GM12878 (cell line): ENCODE results near the gene CNTNAP2. TPM values are rescaled to one million over a fixed set of nuclear protein-coding genes. Genes with fewer than 3 reads are reported as not detected.
"Not testable (repeated sequence)": the region's sequence is repeated elsewhere in the genome, so short reads cannot be mapped to it uniquely, and the experiment has no call there.

ENCODE experiments used
- ATAC-seq: fragments of 200-7000 bp; cut with Tn5 transposase; 3 replicates; pipeline ENCODE4 v1.9.1; 2020; ENCODE audit warnings: mild to moderate bottlenecking, moderate library complexity
- BruUV-seq: library from RNA; stranded (reverse); fragments of 400-500 nt; replicated peaks from 2 replicates; lab custom pipeline; 2021; lab: Mats Ljungman, UMichigan
- CTCF ChIA-PET: fragments of 300-600 bp; sonication (Branson Sonifier 250); formaldehyde crosslinking; extraction: SDS; loops from one replicate; lab custom pipeline; 2021; ENCODE audit warnings: inconsistent platforms; lab: Yijun Ruan, JAX
- POLR2A ChIA-PET: fragments of 350-600 bp; formaldehyde crosslinking; extraction: SDS; loops from one replicate; lab custom pipeline; 2021; ENCODE audit warnings: inconsistent platforms; lab: Charles Lee
- RAD21 ChIA-PET: fragments of 300-600 bp; sonication (Branson Sonifier 250); formaldehyde crosslinking; loops from one replicate; lab custom pipeline; 2023; ENCODE audit warnings: antibody characterized with exemption; ENCODE audit not compliant: unreplicated experiment; lab: Charles Lee
- SMC1A ChIA-PET: fragments of 300-600 bp; sonication (Branson Sonifier 250); formaldehyde crosslinking; loops from one replicate; lab custom pipeline; 2023; ENCODE audit not compliant: unreplicated experiment, uncharacterized antibody; lab: Charles Lee
- DNase-seq: peaks from one replicate; pipeline ENCODE4 v3.0.0-alpha.2; 2011; ENCODE audit warnings: low read depth, low spot score
- FAIRE-seq: peaks from 3 replicates; lab custom pipeline; 2011; peaks lifted over from hg19 to GRCh38; lab: Jason Lieb, UNC
- H2AFZ ChIP-seq: 2 replicates; pipeline ENCODE4 v1.6.0; 2011; ENCODE audit warnings: low read depth, low read length, control low read depth; ENCODE audit not compliant: control insufficient read depth
- H3K27ac ChIP-seq: 2 replicates; pipeline ENCODE4 v1.5.1; 2011; ENCODE audit warnings: control low read depth; ENCODE audit not compliant: control insufficient read depth, insufficient read depth
- H3K27me3 ChIP-seq, 2 experiments: replicated peaks in 1 of 2; 2 replicates each; pipeline versions ENCODE4 v1.6.0 to v1.6.1; 2011; ENCODE audit warnings: low read length in 1 of 2; ENCODE audit not compliant: control insufficient read depth in 2 of 2, insufficient read depth in 2 of 2
- H3K36me3 ChIP-seq, 2 experiments: 2 replicates each; pipeline ENCODE4 v1.5.1; 2011; ENCODE audit warnings: low read length in 1 of 2; ENCODE audit not compliant: control insufficient read depth in 2 of 2, insufficient read depth in 2 of 2
- H3K4me1 ChIP-seq: 2 replicates; pipeline ENCODE4 v1.6.1; 2011; ENCODE audit warnings: mild to moderate bottlenecking, low read length, moderate library complexity, mixed read lengths; ENCODE audit not compliant: control insufficient read depth, insufficient read depth
- H3K4me2 ChIP-seq: 2 replicates; pipeline ENCODE4 v1.6.0; 2011; ENCODE audit warnings: control low read depth; ENCODE audit not compliant: control insufficient read depth, insufficient read depth
- H3K4me3 ChIP-seq: fragments of 200-600 bp; sonication (generic); 2 replicates; pipeline ENCODE4 v1.5.1; 2016
- H3K79me2 ChIP-seq: 2 replicates; pipeline ENCODE4 v1.6.0; 2011; ENCODE audit warnings: low read length; ENCODE audit not compliant: control insufficient read depth, insufficient read depth
- H3K9ac ChIP-seq: 2 replicates; pipeline ENCODE4 v1.8.0; 2011; ENCODE audit warnings: low read length, control low read depth, mixed read lengths; ENCODE audit not compliant: control insufficient read depth, insufficient read depth
- H3K9me3 ChIP-seq: replicated peaks from 3 replicates; pipeline ENCODE4 v1.5.1; 2011; ENCODE audit warnings: mild to moderate bottlenecking, low read length; ENCODE audit not compliant: control insufficient read depth, insufficient read depth
- H4K20me1 ChIP-seq: 2 replicates; pipeline ENCODE4 v1.6.0; 2011; ENCODE audit not compliant: control insufficient read depth, insufficient read depth
- BRCA1 ChIP-seq: IDR thresholded peaks from 2 replicates; pipeline ENCODE4 v1.6.1; 2011; ENCODE audit warnings: low read depth, low read length, improper control_type of control experiment
- CBX5 ChIP-seq: sonication (generic); IDR thresholded peaks from 2 replicates; pipeline ENCODE4 v1.6.1; 2016; ENCODE audit warnings: low read depth, moderate library complexity, mild to moderate bottlenecking, inconsistent platforms
- GATAD2B ChIP-seq: fragments of 450-650 bp; conservative IDR thresholded peaks from 2 replicates; pipeline ENCODE4 v1.6.1; 2017; ENCODE audit warnings: low read depth, mild to moderate bottlenecking, moderate library complexity
- IKZF2 ChIP-seq, 2 experiments: fragments of 450-650 bp; IDR thresholded peaks; 2 replicates each; pipeline ENCODE4 v1.6.1; 2017; ENCODE audit warnings: mild to moderate bottlenecking in 2 of 2, moderate library complexity in 2 of 2
- RCOR1 ChIP-seq: conservative IDR thresholded peaks from 2 replicates; pipeline ENCODE4 v1.6.1; 2012; ENCODE audit warnings: low read depth, low read length, improper control_type of control experiment
- SMAD1 ChIP-seq: fragments of 450-650 bp; IDR thresholded peaks from 2 replicates; pipeline ENCODE4 v1.6.1; 2018; ENCODE audit warnings: mild to moderate bottlenecking, low read depth; ENCODE audit not compliant: partially characterized antibody
- SREBF1 ChIP-seq: IDR thresholded peaks from 2 replicates; pipeline ENCODE4 v1.6.1; 2012; ENCODE audit warnings: mild to moderate bottlenecking, low read length
- TCF3 ChIP-seq: IDR thresholded peaks from 2 replicates; pipeline ENCODE4 v1.6.1; 2012; ENCODE audit warnings: low read depth, mild to moderate bottlenecking, low read length, borderline replicate concordance; ENCODE audit not compliant: insufficient read depth
- WGBS: methylation state at CpG from one replicate; pipeline ENCODE4 v1.1.6; 2016; ENCODE audit warnings: low lambda C conversion rate; ENCODE audit not compliant: insufficient replicate concordance, insufficient coverage; ENCODE audit errors: missing lambda C conversion rate; 5-methylcytosine and 5-hydroxymethylcytosine counted together
- in situ Hi-C: fragments of 300-500 bp; cut with MboI; formaldehyde crosslinking; loops from 9 replicates; pipeline ENCODE4 v1.14.3; 2018; ENCODE audit warnings: mixed read lengths
- intact Hi-C: fragments of 100-400 bp; cut with micrococcal nuclease; formaldehyde crosslinking; loops from one replicate; pipeline ENCODE4 v1.14.2; 2022; ENCODE audit not compliant: unreplicated experiment
- polyA plus RNA-seq, 11 experiments: library from polyadenylated mRNA; depleted of rRNA in 4 of 11; unstranded in 6 of 11; stranded (reverse) in 5 of 11; fragments of >200 nt; fragmentation: Nextera tagmentation in 4 of 11; fragmentation: Illumina TruSeq in 1 of 11; extraction: Ambion mirVana in 4 of 11; extraction: Trizol in 1 of 11; gene quantifications; 1 replicate in 1 of 11; 2 replicates in 10 of 11; pipeline versions ENCODE4 v1.2.1 to v1.2.3, GENCODE V29; 2011 to 2016; ENCODE audit warnings: inconsistent platforms in 2 of 11, missing spikeins in 2 of 11, low read depth in 1 of 11
- total RNA-seq, 4 experiments: library from RNA; depleted of rRNA in 3 of 4; stranded (reverse); fragments of >200 nt in 3 of 4; fragmentation: Illumina TruSeq in 1 of 4; extraction: Trizol in 1 of 4; gene quantifications; 2 replicates each; pipeline versions ENCODE4 v1.2.1 to v1.2.3, GENCODE V29; 2013 to 2021
- TF ChIP-seq, protein P1 (sequence below): fragments of 450-650 bp; IDR thresholded peaks from 2 replicates; pipeline ENCODE4 v1.6.1; 2016; ENCODE audit warnings: mild to moderate bottlenecking, moderate library complexity, borderline replicate concordance

Gene CNTNAP2
- total and polyA plus RNA-seq, 10 of the 15 experiments (the other 5 are each of a cell fraction or from before 2014, with no cell fraction given): 0.03 to 0.08 (median 0.03) TPM; not detected in 7

DNA sequence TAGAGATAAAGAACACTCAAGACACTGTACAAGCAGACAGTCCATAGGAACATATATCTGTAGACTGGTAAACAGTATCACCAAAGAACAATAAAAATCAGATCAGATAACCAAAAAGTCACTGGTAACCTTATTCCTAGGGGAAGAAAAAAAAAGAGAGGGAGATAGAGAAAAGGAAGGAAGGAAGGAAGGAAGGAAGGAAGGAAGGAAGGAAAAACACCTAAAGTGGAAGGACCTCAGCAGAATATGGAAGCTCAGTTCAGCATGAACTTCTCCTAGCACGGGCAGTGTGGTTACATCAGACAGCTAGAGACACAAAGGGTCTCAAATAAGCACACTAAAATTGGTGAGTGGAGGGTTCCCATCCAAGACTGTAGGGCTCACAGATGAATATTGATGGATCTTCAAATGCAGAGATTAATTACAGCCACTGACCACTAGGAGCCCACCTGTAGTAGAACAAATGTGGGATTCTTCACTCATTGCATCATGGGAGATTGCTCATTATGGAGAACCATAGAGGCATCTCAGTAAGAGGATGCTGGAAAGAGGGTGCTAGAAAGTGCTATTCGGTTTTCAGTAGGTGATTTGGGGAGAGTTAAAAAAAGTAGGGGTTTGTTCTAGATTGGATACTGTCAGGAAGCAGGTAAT lies 2180.5 kb downstream of the CNTNAP2 start (continued):
- TF ChIP-seq BRCA1: no peak
- no peak for TF ChIP-seq IKZF2 (IDR thresholded peaks at IDR 0.05)

- H3K9me3 ChIP-seq, H3K4me2 ChIP-seq, H3K9ac ChIP-seq, RAD21 ChIA-PET, FAIRE-seq, H3K4me3 ChIP-seq, intact Hi-C loops, in situ Hi-C loops, H3K36me3 ChIP-seq, H3K79me2 ChIP-seq, H4K20me1 ChIP-seq, H3K4me1 ChIP-seq, H3K27me3 ChIP-seq, H3K27ac ChIP-seq, SMC1A ChIA-PET, ATAC-seq, DNase-seq, BruUV-seq, H2AFZ ChIP-seq, POLR2A ChIA-PET: not testable (repeated sequence)
- CTCF ChIA-PET: interaction anchor here (1.2 kb wide), 1 partner anchor 56 kb away, joined by 4 read pairs; no protein-coding TSS in a partner anchor
- WGBS: 47% methylated on average over 6 of the region's 7 CpGs
Measured at GRCh38 chr7:148298768-148299167, 2182.2 kb downstream of the CNTNAP2 start.

DNA sequence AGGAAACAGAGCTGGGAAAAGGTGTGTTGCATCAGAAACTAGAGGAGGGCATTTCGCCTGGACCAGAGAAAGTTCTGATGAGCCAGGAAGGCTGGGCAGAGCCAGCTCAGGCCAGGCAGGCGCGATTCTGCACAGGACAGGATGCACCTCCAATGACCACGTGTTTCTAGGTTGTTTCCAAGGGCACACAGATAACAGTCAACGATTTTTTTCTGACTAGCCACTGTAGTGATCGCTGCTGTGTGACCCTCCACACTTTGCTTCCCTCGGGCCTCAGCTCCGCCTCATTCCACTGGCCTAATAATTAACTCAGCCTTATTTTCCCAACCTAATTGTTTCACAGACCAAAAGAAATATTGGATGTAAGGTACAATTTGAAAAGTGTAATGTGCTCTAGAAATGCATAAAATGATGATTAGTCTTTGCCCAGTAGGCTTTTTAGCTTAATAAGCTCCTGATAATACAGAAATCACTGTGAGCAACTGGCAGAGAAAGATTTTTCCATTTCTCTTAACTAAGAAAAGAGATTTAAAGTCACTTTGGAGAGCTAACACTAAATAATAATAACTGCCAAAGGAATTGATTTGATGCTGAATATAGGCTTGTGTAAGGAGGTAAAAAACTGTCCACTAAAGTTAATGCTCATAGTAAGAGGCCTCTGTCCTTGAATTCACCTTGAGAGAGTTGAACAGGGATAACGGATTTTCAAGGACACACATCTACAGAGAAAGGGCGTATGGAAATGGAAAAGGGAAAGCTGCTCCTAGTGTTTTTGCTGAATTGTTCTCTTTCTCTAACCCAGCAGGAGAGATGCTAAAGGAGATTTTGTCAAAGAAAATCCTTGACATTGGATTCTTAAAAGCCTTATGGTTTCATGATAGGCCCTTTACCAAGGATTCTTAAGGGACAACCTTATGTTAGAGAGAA lies 2183.0 kb downstream of the CNTNAP2 start:
- Histone ChIP-seq H3K4me2 (no peak overlapping the region), H3K27me3 (no peaks in the 10 kb centered on the region), H3K4me1 (no peaks in the 10 kb centered on the region), H3K79me2 (no peaks in the 10 kb centered on the region), H3K4me3 (no peak overlapping the region), H3K36me3 (no peaks in the 10 kb centered on the region), H4K20me1 (no peaks in the 10 kb centered on the region), H3K27ac (no peak overlapping the region), H2AFZ (no peak overlapping the region), H3K9ac (no peak overlapping the region), H3K9me3 (no peaks in the 10 kb centered on the region)
- BruUV-seq: no TSS peak
- ATAC-seq: no peak
- 66% methylated on average over 10 of the region's 10 CpGs for WGBS
- CTCF ChIA-PET: interaction anchor here (0.7 to 1.2 kb wide), 2 partner anchors 37 to 57 kb away, joined by 3 to 4 read pairs; no protein-coding TSS in a partner anchor
- TF ChIP-seq SMAD1: no peak
- no peak for TF ChIP-seq CBX5
- TF ChIP-seq TCF3: no peak
- no peak for TF ChIP-seq BRCA1
- no peak for TF ChIP-seq GATAD2B
- no peak for TF ChIP-seq RCOR1
- TF ChIP-seq, protein P1, sequence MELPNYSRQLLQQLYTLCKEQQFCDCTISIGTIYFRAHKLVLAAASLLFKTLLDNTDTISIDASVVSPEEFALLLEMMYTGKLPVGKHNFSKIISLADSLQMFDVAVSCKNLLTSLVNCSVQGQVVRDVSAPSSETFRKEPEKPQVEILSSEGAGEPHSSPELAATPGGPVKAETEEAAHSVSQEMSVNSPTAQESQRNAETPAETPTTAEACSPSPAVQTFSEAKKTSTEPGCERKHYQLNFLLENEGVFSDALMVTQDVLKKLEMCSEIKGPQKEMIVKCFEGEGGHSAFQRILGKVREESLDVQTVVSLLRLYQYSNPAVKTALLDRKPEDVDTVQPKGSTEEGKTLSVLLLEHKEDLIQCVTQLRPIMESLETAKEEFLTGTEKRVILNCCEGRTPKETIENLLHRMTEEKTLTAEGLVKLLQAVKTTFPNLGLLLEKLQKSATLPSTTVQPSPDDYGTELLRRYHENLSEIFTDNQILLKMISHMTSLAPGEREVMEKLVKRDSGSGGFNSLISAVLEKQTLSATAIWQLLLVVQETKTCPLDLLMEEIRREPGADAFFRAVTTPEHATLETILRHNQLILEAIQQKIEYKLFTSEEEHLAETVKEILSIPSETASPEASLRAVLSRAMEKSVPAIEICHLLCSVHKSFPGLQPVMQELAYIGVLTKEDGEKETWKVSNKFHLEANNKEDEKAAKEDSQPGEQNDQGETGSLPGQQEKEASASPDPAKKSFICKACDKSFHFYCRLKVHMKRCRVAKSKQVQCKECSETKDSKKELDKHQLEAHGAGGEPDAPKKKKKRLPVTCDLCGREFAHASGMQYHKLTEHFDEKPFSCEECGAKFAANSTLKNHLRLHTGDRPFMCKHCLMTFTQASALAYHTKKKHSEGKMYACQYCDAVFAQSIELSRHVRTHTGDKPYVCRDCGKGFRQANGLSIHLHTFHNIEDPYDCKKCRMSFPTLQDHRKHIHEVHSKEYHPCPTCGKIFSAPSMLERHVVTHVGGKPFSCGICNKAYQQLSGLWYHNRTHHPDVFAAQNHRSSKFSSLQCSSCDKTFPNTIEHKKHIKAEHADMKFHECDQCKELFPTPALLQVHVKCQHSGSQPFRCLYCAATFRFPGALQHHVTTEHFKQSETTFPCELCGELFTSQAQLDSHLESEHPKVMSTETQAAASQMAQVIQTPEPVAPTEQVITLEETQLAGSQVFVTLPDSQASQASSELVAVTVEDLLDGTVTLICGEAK: no peak
- no peak for TF ChIP-seq SREBF1
- in situ Hi-C loops: no loop called here
- no peak for DNase-seq
- RAD21 ChIA-PET: no interaction called here
- intact Hi-C loops: no loop called here
- SMC1A ChIA-PET: no interaction called here
- POLR2A ChIA-PET: no interaction called here
- FAIRE-seq: no peak
